ENCODE data around the gene NTNG1. TPM values are rescaled to one million over a fixed set of nuclear protein-coding genes. Genes with fewer than 3 reads are reported as not detected.

The NTNG1 gene
- total RNA-seq, 5 donors from 2014 or later (not counting 1 experiment from before 2014, with no cell fraction given) = 0.13 TPM; not detected in 4

DNA sequence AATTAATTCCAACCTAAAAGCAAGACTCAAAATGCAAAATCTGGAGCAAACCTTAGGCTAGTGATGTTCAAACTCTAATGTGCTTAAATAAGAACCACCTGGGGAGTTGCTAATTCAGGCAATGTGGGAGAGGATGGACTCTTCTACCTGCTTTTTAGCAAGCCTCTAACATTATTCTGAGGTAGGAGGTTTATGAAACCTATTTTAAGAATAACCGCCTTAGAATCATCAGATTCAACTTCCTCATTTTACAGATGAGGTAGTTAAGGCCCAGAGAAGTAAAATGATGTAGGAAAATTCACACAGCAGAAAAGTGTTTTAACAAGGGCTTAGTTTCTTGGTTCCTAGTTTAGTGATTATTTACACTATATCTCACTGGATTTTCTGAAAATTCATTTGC, 8.6 kb upstream of the NTNG1 start:
- H3K4me1 Mint-ChIP-seq = no peaks in the 10 kb centered on the region
- DNase-seq = no peak
- Histone ChIP-seq H3K27me3 (replicated peaks in 1 of 2; ENCODE audit: control insufficient read depth in 2 of 2, extremely low read depth in 1 of 2, insufficient read depth in 2 of 2, low read length in 1 of 2) (peaks cover 2 to 3% of the 10 kb centered on the region in 2 experiments), H3K4me1 (ENCODE audit: control insufficient read depth in 1 of 2, extremely low read depth in 1 of 2, insufficient read depth in 2 of 2, low read length in 2 of 2) (no peaks in the 10 kb centered on the region), H3K9me3 (no peaks in the 10 kb centered on the region), H3K27ac (ENCODE audit: low read length) (no peak overlapping the region), H3K4me3 (ENCODE audit: control insufficient read depth in 1 of 2, extremely low read depth in 1 of 2, low read length in 1 of 2) (no peak overlapping the region), H3K36me3 (ENCODE audit: control insufficient read depth in 2 of 2, extremely low read depth in 1 of 2, insufficient read depth in 1 of 2, low read length in 1 of 2) (no peaks in the 10 kb centered on the region)
- no peak overlapping the region for H3K27ac Mint-ChIP-seq
- ATAC-seq (replicated peaks in 1 of 4) = no peak
- no peaks in the 10 kb centered on the region for H3K9me3 Mint-ChIP-seq
- CTCF ChIA-PET = no interaction called here
- no peaks in the 10 kb centered on the region for H3K36me3 Mint-ChIP-seq
- peaks cover 10 to 14% of the 10 kb centered on the region in 2 donors for H3K27me3 Mint-ChIP-seq
- no CpG with 5 or more reads among the region's 1 CpG for WGBS (ENCODE audit: insufficient coverage)
- POLR2A ChIA-PET = no interaction called here
- H3K4me3 Mint-ChIP-seq = no peak overlapping the region

DNA sequence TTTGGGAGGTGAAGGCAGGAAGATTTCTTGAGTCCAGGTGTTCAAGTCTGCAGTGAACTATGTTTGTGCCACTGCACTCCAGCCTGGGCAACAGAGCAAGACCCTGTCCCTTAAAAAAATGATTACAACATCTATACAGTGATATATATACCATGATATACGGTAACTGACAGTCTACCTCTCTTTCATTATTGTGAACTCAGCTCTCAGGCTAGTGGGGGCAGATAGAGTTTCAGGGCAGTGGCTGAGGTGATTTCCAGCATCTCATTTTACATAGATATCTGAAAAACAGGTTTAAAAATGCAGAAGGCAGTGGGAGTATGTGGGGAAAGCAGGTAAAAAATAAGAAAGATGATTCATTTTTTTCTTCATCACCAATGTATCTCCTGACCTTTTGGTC, 8.1 kb upstream of the NTNG1 start:
- WGBS (ENCODE audit: insufficient coverage) = no CpG with 5 or more reads among the region's 1 CpG
- H3K4me1 ChIP-seq (ENCODE audit: control insufficient read depth in 1 of 2, extremely low read depth in 1 of 2, insufficient read depth in 2 of 2, low read length in 2 of 2) = no peaks in the 10 kb centered on the region
- no peaks in the 10 kb centered on the region for H3K9me3 ChIP-seq
- ATAC-seq (replicated peaks in 1 of 4) (no peak), DNase-seq (no peak)
- CTCF ChIA-PET = no interaction called here
- H3K27ac ChIP-seq (ENCODE audit: low read length) = no peak overlapping the region
- Mint-ChIP-seq H3K36me3 (no peaks in the 10 kb centered on the region), H3K9me3 (no peaks in the 10 kb centered on the region), H3K27me3 (peaks cover 14 to 18% of the 10 kb centered on the region in 2 donors), H3K4me3 (no peak overlapping the region), H3K27ac (no peak overlapping the region), H3K4me1 (no peaks in the 10 kb centered on the region)
- H3K4me3 ChIP-seq (ENCODE audit: control insufficient read depth in 1 of 2, extremely low read depth in 1 of 2, low read length in 1 of 2) = no peak overlapping the region
- POLR2A ChIA-PET = no interaction called here
- peaks cover 2 to 3% of the 10 kb centered on the region in 2 experiments for H3K27me3 ChIP-seq (replicated peaks in 1 of 2; ENCODE audit: control insufficient read depth in 2 of 2, extremely low read depth in 1 of 2, insufficient read depth in 2 of 2, low read length in 1 of 2)
- no peaks in the 10 kb centered on the region for H3K36me3 ChIP-seq (ENCODE audit: control insufficient read depth in 2 of 2, extremely low read depth in 1 of 2, insufficient read depth in 1 of 2, low read length in 1 of 2)

- ChIA-PET POLR2A (no interaction called here), CTCF (no interaction called here)
- DNase-seq (peak in 2 of 35 experiments; percentile 3 to 26), ATAC-seq (replicated peaks in 1 of 4) (no peak)
- no peaks in the 10 kb centered on the region for H3K9me3 ChIP-seq
- H3K27ac ChIP-seq (ENCODE audit: low read length) = no peak overlapping the region
- H3K36me3 Mint-ChIP-seq = no peaks in the 10 kb centered on the region
- WGBS (ENCODE audit: insufficient coverage) = no CpG with 5 or more reads among the region's 3 CpGs
- H3K4me1 ChIP-seq (ENCODE audit: control insufficient read depth in 1 of 2, extremely low read depth in 1 of 2, insufficient read depth in 2 of 2, low read length in 2 of 2) = peaks cover 0 to 7% of the 10 kb centered on the region in 2 experiments
- peaks cover 8 to 16% of the 10 kb centered on the region in 2 experiments for H3K27me3 ChIP-seq (replicated peaks in 1 of 2; ENCODE audit: control insufficient read depth in 2 of 2, extremely low read depth in 1 of 2, insufficient read depth in 2 of 2, low read length in 1 of 2)
- no peak overlapping the region for H3K4me3 Mint-ChIP-seq
- no peaks in the 10 kb centered on the region for H3K36me3 ChIP-seq (ENCODE audit: control insufficient read depth in 2 of 2, extremely low read depth in 1 of 2, insufficient read depth in 1 of 2, low read length in 1 of 2)
- no peaks in the 10 kb centered on the region for H3K9me3 Mint-ChIP-seq
- H3K27me3 Mint-ChIP-seq = peaks cover 35 to 38% of the 10 kb centered on the region in 2 donors
- H3K4me3 ChIP-seq (ENCODE audit: control insufficient read depth in 1 of 2, extremely low read depth in 1 of 2, low read length in 1 of 2) = no peak overlapping the region
- H3K4me1 Mint-ChIP-seq = peaks cover 9 to 17% (median 11%) of the 10 kb centered on the region in 3 donors
- H3K27ac Mint-ChIP-seq = no peak overlapping the region
Measured at GRCh38 chr1:107135463-107135862, 5.4 kb upstream of the NTNG1 start.

GRCh38 chr1:107138166-107138565, 2.7 kb upstream of the NTNG1 start:
- no peaks in the 10 kb centered on the region for H3K9me3 ChIP-seq
- no peaks in the 10 kb centered on the region for H3K36me3 ChIP-seq (ENCODE audit: control insufficient read depth in 2 of 2, extremely low read depth in 1 of 2, insufficient read depth in 1 of 2, low read length in 1 of 2)
- peaks cover 17 to 27% of the 10 kb centered on the region in 2 experiments for H3K27me3 ChIP-seq (replicated peaks in 1 of 2; ENCODE audit: control insufficient read depth in 2 of 2, extremely low read depth in 1 of 2, insufficient read depth in 2 of 2, low read length in 1 of 2)
- no peak for DNase-seq
- Mint-ChIP-seq H3K4me1 (peaks cover 22 to 31% (median 25%) of the 10 kb centered on the region in 3 donors), H3K9me3 (no peaks in the 10 kb centered on the region), H3K27ac (no peak overlapping the region), H3K4me3 (peak overlapping the region in 1 of 3 donors; percentile 87), H3K27me3 (peaks cover 52 to 57% of the 10 kb centered on the region in 2 donors), H3K36me3 (no peaks in the 10 kb centered on the region)
- no peak for ATAC-seq (replicated peaks in 1 of 4)
- CTCF ChIA-PET = no interaction called here
- peaks cover 6 to 18% of the 10 kb centered on the region in 2 experiments for H3K4me1 ChIP-seq (ENCODE audit: control insufficient read depth in 1 of 2, extremely low read depth in 1 of 2, insufficient read depth in 2 of 2, low read length in 2 of 2)
- POLR2A ChIA-PET = no interaction called here
- H3K27ac ChIP-seq (ENCODE audit: low read length) = no peak overlapping the region
- no peak overlapping the region for H3K4me3 ChIP-seq (ENCODE audit: control insufficient read depth in 1 of 2, extremely low read depth in 1 of 2, low read length in 1 of 2)

- Histone ChIP-seq H3K27ac (ENCODE audit: low read length) (no peak overlapping the region), H3K27me3 (replicated peaks in 1 of 2; ENCODE audit: control insufficient read depth in 2 of 2, extremely low read depth in 1 of 2, insufficient read depth in 2 of 2, low read length in 1 of 2) (peaks cover 17 to 27% of the 10 kb centered on the region in 2 experiments), H3K4me1 (ENCODE audit: control insufficient read depth in 1 of 2, extremely low read depth in 1 of 2, insufficient read depth in 2 of 2, low read length in 2 of 2) (peaks cover 6 to 18% of the 10 kb centered on the region in 2 experiments), H3K9me3 (no peaks in the 10 kb centered on the region), H3K4me3 (ENCODE audit: control insufficient read depth in 1 of 2, extremely low read depth in 1 of 2, low read length in 1 of 2) (no peak overlapping the region), H3K36me3 (ENCODE audit: control insufficient read depth in 2 of 2, extremely low read depth in 1 of 2, insufficient read depth in 1 of 2, low read length in 1 of 2) (no peaks in the 10 kb centered on the region)
- no peak overlapping the region for H3K27ac Mint-ChIP-seq
- DNase-seq = no peak
- H3K27me3 Mint-ChIP-seq = peaks cover 52 to 62% of the 10 kb centered on the region in 2 donors
- H3K4me1 Mint-ChIP-seq = peaks cover 22 to 31% (median 25%) of the 10 kb centered on the region in 3 donors
- peak overlapping the region in 2 of 3 donors; percentile 74 to 87 for H3K4me3 Mint-ChIP-seq
- H3K9me3 Mint-ChIP-seq = no peaks in the 10 kb centered on the region
- ChIA-PET CTCF (no interaction called here), POLR2A (no interaction called here)
- no peaks in the 10 kb centered on the region for H3K36me3 Mint-ChIP-seq
- WGBS (ENCODE audit: insufficient coverage) = no CpG with 5 or more reads among the region's 3 CpGs
- ATAC-seq (replicated peaks in 1 of 4) = no peak
Measured at GRCh38 chr1:107138767-107139445, 1.9 kb upstream of the NTNG1 start.

DNA sequence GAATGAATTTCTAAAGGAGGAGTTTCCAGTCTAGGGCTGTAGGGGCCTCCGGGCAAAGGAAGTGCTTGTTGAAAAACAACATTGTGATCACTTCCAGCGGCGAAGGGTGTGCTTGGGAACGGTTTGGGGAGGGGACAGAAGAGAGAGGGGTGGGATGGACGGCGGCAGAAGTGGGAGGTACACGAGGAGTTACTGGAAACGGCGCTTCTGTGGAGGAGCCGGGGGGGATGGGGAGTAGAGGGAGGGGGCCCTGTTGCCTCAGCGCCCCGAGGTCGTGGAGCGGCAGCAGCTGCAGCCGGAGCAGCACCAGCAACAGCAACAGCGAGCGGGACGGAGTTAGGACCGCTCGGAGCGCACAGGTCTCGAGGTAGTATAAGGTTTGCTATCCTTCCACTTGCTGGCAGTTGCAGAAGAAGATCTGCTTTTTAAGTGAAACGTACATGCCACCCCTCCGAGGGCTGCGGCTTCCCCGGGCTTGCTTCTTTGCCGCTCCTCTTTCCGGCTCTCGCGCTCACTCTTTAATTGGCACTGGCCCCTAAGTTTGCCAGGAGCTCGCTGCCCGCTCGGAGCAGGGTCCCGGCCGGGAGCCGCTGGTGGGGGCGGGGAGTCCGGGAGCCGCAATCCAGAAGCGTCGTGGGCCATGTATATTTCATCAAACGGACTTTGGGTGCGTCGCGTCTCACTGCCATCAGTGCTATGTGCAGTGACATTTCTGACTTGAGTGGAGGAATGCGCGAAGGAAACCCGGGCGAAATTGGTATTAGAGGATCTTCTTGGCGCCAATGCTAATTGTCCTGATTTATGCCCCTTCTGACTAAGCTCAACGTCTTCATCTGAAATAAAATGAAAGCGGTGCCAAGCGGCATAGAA, 771 bp upstream of the NTNG1 start:
- WGBS (ENCODE audit: insufficient coverage) = 2% methylated on average over 39 of the region's 53 CpGs
- Mint-ChIP-seq H3K36me3 (no peaks in the 10 kb centered on the region), H3K4me3 (peak overlapping the region; percentile 74 to 87 (median 79)), H3K4me1 (peaks cover 22 to 31% (median 25%) of the 10 kb centered on the region in 3 donors), H3K27me3 (peaks cover 49 to 66% of the 10 kb centered on the region in 2 donors), H3K9me3 (no peaks in the 10 kb centered on the region), H3K27ac (no peak overlapping the region)
- no peaks in the 10 kb centered on the region for H3K36me3 ChIP-seq (ENCODE audit: control insufficient read depth in 2 of 2, extremely low read depth in 1 of 2, insufficient read depth in 1 of 2, low read length in 1 of 2)
- DNase-seq (peak in 14 of 35 experiments; percentile 0 to 33 (median 8)), ATAC-seq (replicated peaks in 1 of 4) (peak; percentile 43 to 75 (median 54))
- POLR2A ChIA-PET = interaction anchor here in 1 of 2 donors (0.6 kb wide), 1 partner anchor 110 kb away, joined by 3 read pairs; no protein-coding TSS in a partner anchor
- no peaks in the 10 kb centered on the region for H3K9me3 ChIP-seq
- H3K4me3 ChIP-seq (ENCODE audit: control insufficient read depth in 1 of 2, extremely low read depth in 1 of 2, low read length in 1 of 2) = peak overlapping the region; percentile 28 to 80
- peaks cover 6 to 18% of the 10 kb centered on the region in 2 experiments for H3K4me1 ChIP-seq (ENCODE audit: control insufficient read depth in 1 of 2, extremely low read depth in 1 of 2, insufficient read depth in 2 of 2, low read length in 2 of 2)
- H3K27me3 ChIP-seq (replicated peaks in 1 of 2; ENCODE audit: control insufficient read depth in 2 of 2, extremely low read depth in 1 of 2, insufficient read depth in 2 of 2, low read length in 1 of 2) = peaks cover 17 to 27% of the 10 kb centered on the region in 2 experiments
- no peak overlapping the region for H3K27ac ChIP-seq (ENCODE audit: low read length)
- CTCF ChIA-PET = interaction anchor here in 1 of 2 donors (0.7 kb wide), 1 partner anchor 157 kb away, joined by 3 read pairs; no protein-coding TSS in a partner anchor
